OCI-LY3 (cell line): ENCODE data around the gene EML1.

Experiments used
- EZH2phosphoT487 ChIP-seq: fragments of 200-600 bp; shearing (Covaris generic); IDR thresholded peaks from 2 replicates; pipeline ENCODE4 v1.6.1; 2018; ENCODE audit warnings: antibody characterized with exemption, mixed run types, low read depth
- TF ChIP-seq, protein P1 (sequence below): fragments of 200-600, 300-600 bp; sonication (generic); IDR thresholded peaks from 2 replicates; pipeline ENCODE4 v1.5.1; 2014; ENCODE audit warnings: antibody characterized with exemption, low read length, low read depth

DNA sequence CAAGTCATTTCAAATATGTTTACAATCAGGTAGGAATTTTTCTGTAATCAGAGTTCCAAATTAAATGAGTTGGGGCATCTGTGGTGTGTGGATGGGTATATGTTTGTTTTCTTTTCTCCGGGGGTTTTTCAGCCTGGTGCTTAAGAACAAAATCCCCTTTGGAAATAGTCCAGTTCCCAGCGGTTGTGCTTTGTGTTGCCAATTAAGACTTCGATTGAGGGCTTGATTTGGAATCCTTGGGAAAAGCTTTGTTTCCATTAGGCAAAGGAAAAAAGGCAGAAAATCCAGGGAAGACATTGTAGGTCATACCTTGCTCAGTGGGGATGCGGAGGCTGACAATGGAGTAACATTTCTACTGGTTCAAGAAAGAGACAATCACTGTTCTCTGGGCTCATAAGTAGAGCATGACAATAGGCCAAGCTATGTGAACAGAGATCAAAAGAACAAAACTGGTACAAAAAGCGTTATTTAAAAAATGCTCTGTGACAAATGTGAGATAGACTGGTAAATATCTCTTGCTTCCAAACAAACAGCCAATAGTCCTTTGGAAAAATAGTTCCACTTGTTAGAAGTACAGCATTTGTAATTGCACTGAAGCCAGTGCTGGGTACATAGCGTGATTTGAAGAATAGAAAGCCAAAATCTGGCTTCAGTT lies 79.7 kb downstream of the EML1 start:
- TF ChIP-seq, protein P1, sequence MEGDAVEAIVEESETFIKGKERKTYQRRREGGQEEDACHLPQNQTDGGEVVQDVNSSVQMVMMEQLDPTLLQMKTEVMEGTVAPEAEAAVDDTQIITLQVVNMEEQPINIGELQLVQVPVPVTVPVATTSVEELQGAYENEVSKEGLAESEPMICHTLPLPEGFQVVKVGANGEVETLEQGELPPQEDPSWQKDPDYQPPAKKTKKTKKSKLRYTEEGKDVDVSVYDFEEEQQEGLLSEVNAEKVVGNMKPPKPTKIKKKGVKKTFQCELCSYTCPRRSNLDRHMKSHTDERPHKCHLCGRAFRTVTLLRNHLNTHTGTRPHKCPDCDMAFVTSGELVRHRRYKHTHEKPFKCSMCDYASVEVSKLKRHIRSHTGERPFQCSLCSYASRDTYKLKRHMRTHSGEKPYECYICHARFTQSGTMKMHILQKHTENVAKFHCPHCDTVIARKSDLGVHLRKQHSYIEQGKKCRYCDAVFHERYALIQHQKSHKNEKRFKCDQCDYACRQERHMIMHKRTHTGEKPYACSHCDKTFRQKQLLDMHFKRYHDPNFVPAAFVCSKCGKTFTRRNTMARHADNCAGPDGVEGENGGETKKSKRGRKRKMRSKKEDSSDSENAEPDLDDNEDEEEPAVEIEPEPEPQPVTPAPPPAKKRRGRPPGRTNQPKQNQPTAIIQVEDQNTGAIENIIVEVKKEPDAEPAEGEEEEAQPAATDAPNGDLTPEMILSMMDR = no peak
- no peak for TF ChIP-seq EZH2phosphoT487
